HepG2 (cell line): ENCODE data around the gene HOXA11. TPM values are rescaled to one million over a fixed set of nuclear protein-coding genes. Genes with fewer than 3 reads are reported as not detected.

Experiments used
- DMAP1 ChIP-seq: IDR thresholded peaks from 2 replicates; pipeline ENCODE4 v1.6.1; 2016
- MAF1 ChIP-seq: sonication (generic); formaldehyde crosslinking; IDR thresholded peaks from 2 replicates; pipeline ENCODE4 v1.5.0; 2020; ENCODE audit warnings: missing genetic modification reagents, borderline replicate concordance
- MEIS1 ChIP-seq: sonication (generic); formaldehyde crosslinking; IDR thresholded peaks from 2 replicates; pipeline ENCODE4 v1.9.0; 2021; ENCODE audit warnings: mild to moderate bottlenecking, missing genetic modification reagents, moderate library complexity, borderline replicate concordance
- SALL1 ChIP-seq: sonication (generic); formaldehyde crosslinking; IDR thresholded peaks from 2 replicates; pipeline ENCODE4 v1.8.0; 2022; ENCODE audit warnings: mild to moderate bottlenecking, missing genetic modification reagents
- ZMYM2 ChIP-seq: sonication (generic); formaldehyde crosslinking; IDR thresholded peaks from 2 replicates; pipeline ENCODE4 v1.8.0; 2022; ENCODE audit warnings: mild to moderate bottlenecking, missing genetic modification reagents
- ZNF136 ChIP-seq: sonication (generic); formaldehyde crosslinking; IDR thresholded peaks from 2 replicates; pipeline ENCODE4 v1.8.1; 2022; ENCODE audit warnings: low read depth, mild to moderate bottlenecking, moderate library complexity, missing genetic modification reagents
- ZNF17 ChIP-seq: sonication (generic); formaldehyde crosslinking; IDR thresholded peaks from 2 replicates; pipeline ENCODE4 v1.5.0; 2020; ENCODE audit warnings: mild to moderate bottlenecking, missing genetic modification reagents
- ZNF331 ChIP-seq: sonication (generic); formaldehyde crosslinking; IDR thresholded peaks from 2 replicates; pipeline ENCODE4 v1.4.0; 2020; ENCODE audit warnings: missing genetic modification reagents
- ZNF678 ChIP-seq: sonication (generic); formaldehyde crosslinking; IDR thresholded peaks from 2 replicates; pipeline ENCODE4 v1.4.0; 2020; ENCODE audit warnings: mild to moderate bottlenecking, missing genetic modification reagents
- ZNF790 ChIP-seq: sonication (generic); formaldehyde crosslinking; IDR thresholded peaks from 2 replicates; pipeline ENCODE4 v1.8.0; 2022; ENCODE audit warnings: missing genetic modification reagents, mild to moderate bottlenecking, borderline replicate concordance
- polyA plus RNA-seq, 8 experiments: library from polyadenylated mRNA; depleted of rRNA in 3 of 8; stranded (reverse) in 7 of 8; unstranded in 1 of 8; fragments of >200 nt; fragmentation: Illumina TruSeq in 4 of 8; extraction: Trizol in 4 of 8; gene quantifications; 2 replicates each; pipeline versions ENCODE4 v1.2.1 to v1.2.3, GENCODE V29; 2011 to 2016; ENCODE audit warnings: low read depth in 4 of 8, missing spikeins in 1 of 8, mixed read lengths in 1 of 8; ENCODE audit not compliant: insufficient read depth in 1 of 8
- total RNA-seq, 5 experiments: library from RNA; depleted of rRNA; stranded (reverse); fragments of >200 nt; fragmentation: Illumina TruSeq; extraction: Trizol; gene quantifications; 2 replicates each; pipeline ENCODE4 v1.2.3, GENCODE V29; 2016; ENCODE audit warnings: low read depth in 1 of 5
- TF ChIP-seq, protein P1 (sequence below), 2 experiments: sonication (generic) in 1 of 2; formaldehyde crosslinking in 1 of 2; IDR thresholded peaks; 2 replicates each; pipeline versions ENCODE4 v1.5.1 to v1.6.1; 2011 to 2020; ENCODE audit warnings: borderline replicate concordance in 1 of 2, low read depth in 1 of 2, low read length in 1 of 2, mild to moderate bottlenecking in 1 of 2, missing genetic modification reagents in 1 of 2, moderate library complexity in 1 of 2
- TF ChIP-seq, protein P2 (sequence below): sonication (generic); formaldehyde crosslinking; IDR thresholded peaks from 2 replicates; pipeline ENCODE4 v1.5.0; 2020; ENCODE audit warnings: missing genetic modification reagents
- TF ChIP-seq, protein P3 (sequence below): sonication (generic); formaldehyde crosslinking; IDR thresholded peaks from 2 replicates; pipeline ENCODE4 v1.4.0; 2020; ENCODE audit warnings: missing genetic modification reagents
- TF ChIP-seq, protein P4 (sequence below): sonication (generic); formaldehyde crosslinking; IDR thresholded peaks from 2 replicates; pipeline ENCODE4 v1.4.0; 2020; ENCODE audit warnings: missing genetic modification reagents, borderline replicate concordance

HOXA11 gene
- total and polyA plus RNA-seq, 2 of the 13 experiments (the other 11 are each of a cell fraction or from before 2014, with no cell fraction given), result not detected

DNA sequence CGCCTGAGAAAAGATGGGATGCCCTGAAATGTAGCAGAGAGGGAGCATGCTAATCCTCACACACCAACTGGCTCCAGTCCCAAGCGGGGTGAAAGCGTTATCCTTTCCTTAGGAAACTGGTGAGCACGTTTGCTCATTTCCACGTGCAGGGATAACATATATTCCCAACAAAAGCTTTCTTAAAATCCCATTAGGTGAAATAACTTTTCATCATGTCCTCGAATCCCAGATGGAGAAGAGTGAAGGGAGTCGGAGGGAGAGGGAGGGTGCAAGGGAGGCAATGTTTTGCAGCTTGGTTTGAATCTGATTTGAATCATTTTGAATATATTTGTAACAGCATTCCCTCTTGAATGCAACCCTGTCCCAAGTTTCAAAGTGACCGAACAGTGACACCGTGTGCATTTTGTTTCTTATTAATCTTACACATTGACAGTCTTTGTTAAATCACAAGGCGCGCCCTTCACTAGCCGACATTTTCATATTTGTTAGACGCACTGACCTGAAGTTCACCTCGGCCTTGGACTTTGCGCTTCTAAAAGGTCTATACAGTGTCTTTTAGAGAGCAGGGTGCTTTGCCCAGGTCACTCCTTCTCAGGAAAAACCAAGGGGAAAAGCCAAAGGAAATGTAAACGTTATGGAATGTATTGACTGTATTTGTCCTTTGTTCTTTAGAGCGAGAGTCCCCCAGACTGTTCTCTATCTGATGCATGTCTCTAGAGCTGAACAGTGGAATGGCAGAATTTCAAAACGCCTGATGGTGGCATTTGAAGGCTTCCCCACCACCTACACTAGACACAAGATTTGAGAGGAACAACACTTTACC lies 51.4 kb downstream of the HOXA11 start (continued):
- TF ChIP-seq, protein P1, sequence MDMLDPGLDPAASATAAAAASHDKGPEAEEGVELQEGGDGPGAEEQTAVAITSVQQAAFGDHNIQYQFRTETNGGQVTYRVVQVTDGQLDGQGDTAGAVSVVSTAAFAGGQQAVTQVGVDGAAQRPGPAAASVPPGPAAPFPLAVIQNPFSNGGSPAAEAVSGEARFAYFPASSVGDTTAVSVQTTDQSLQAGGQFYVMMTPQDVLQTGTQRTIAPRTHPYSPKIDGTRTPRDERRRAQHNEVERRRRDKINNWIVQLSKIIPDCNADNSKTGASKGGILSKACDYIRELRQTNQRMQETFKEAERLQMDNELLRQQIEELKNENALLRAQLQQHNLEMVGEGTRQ (IDR thresholded peaks at IDR 0.05; ENCODE audit: low read depth, low read length), result no peak
- TF ChIP-seq, protein P1 (CRISPR knock-in tag; IDR thresholded peaks at IDR 0.05; ENCODE audit: borderline replicate concordance), result no peak
- no peak for TF ChIP-seq MEIS1 (CRISPR knock-in tag)
- no peak for TF ChIP-seq MAF1 (CRISPR knock-in tag)
- TF ChIP-seq DMAP1 (CRISPR knock-in tag), result peak; percentile 52; the same call in 1 of the 2 replicates
- TF ChIP-seq, protein P2, sequence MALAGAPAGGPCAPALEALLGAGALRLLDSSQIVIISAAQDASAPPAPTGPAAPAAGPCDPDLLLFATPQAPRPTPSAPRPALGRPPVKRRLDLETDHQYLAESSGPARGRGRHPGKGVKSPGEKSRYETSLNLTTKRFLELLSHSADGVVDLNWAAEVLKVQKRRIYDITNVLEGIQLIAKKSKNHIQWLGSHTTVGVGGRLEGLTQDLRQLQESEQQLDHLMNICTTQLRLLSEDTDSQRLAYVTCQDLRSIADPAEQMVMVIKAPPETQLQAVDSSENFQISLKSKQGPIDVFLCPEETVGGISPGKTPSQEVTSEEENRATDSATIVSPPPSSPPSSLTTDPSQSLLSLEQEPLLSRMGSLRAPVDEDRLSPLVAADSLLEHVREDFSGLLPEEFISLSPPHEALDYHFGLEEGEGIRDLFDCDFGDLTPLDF (CRISPR knock-in tag), result no peak
- no peak for TF ChIP-seq ZNF678
- TF ChIP-seq ZNF17 (CRISPR knock-in tag), result no peak
- TF ChIP-seq ZMYM2 (CRISPR knock-in tag), result no peak
- no peak for TF ChIP-seq ZNF790 (CRISPR knock-in tag)
- TF ChIP-seq, protein P3, sequence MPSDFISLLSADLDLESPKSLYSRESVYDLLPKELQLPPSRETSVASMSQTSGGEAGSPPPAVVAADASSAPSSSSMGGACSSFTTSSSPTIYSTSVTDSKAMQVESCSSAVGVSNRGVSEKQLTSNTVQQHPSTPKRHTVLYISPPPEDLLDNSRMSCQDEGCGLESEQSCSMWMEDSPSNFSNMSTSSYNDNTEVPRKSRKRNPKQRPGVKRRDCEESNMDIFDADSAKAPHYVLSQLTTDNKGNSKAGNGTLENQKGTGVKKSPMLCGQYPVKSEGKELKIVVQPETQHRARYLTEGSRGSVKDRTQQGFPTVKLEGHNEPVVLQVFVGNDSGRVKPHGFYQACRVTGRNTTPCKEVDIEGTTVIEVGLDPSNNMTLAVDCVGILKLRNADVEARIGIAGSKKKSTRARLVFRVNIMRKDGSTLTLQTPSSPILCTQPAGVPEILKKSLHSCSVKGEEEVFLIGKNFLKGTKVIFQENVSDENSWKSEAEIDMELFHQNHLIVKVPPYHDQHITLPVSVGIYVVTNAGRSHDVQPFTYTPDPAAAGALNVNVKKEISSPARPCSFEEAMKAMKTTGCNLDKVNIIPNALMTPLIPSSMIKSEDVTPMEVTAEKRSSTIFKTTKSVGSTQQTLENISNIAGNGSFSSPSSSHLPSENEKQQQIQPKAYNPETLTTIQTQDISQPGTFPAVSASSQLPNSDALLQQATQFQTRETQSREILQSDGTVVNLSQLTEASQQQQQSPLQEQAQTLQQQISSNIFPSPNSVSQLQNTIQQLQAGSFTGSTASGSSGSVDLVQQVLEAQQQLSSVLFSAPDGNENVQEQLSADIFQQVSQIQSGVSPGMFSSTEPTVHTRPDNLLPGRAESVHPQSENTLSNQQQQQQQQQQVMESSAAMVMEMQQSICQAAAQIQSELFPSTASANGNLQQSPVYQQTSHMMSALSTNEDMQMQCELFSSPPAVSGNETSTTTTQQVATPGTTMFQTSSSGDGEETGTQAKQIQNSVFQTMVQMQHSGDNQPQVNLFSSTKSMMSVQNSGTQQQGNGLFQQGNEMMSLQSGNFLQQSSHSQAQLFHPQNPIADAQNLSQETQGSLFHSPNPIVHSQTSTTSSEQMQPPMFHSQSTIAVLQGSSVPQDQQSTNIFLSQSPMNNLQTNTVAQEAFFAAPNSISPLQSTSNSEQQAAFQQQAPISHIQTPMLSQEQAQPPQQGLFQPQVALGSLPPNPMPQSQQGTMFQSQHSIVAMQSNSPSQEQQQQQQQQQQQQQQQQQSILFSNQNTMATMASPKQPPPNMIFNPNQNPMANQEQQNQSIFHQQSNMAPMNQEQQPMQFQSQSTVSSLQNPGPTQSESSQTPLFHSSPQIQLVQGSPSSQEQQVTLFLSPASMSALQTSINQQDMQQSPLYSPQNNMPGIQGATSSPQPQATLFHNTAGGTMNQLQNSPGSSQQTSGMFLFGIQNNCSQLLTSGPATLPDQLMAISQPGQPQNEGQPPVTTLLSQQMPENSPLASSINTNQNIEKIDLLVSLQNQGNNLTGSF (CRISPR knock-in tag), result no peak
- TF ChIP-seq ZNF331 (CRISPR knock-in tag), result no peak
- peak; percentile 81 for TF ChIP-seq SALL1 (CRISPR knock-in tag)
- TF ChIP-seq, protein P4, sequence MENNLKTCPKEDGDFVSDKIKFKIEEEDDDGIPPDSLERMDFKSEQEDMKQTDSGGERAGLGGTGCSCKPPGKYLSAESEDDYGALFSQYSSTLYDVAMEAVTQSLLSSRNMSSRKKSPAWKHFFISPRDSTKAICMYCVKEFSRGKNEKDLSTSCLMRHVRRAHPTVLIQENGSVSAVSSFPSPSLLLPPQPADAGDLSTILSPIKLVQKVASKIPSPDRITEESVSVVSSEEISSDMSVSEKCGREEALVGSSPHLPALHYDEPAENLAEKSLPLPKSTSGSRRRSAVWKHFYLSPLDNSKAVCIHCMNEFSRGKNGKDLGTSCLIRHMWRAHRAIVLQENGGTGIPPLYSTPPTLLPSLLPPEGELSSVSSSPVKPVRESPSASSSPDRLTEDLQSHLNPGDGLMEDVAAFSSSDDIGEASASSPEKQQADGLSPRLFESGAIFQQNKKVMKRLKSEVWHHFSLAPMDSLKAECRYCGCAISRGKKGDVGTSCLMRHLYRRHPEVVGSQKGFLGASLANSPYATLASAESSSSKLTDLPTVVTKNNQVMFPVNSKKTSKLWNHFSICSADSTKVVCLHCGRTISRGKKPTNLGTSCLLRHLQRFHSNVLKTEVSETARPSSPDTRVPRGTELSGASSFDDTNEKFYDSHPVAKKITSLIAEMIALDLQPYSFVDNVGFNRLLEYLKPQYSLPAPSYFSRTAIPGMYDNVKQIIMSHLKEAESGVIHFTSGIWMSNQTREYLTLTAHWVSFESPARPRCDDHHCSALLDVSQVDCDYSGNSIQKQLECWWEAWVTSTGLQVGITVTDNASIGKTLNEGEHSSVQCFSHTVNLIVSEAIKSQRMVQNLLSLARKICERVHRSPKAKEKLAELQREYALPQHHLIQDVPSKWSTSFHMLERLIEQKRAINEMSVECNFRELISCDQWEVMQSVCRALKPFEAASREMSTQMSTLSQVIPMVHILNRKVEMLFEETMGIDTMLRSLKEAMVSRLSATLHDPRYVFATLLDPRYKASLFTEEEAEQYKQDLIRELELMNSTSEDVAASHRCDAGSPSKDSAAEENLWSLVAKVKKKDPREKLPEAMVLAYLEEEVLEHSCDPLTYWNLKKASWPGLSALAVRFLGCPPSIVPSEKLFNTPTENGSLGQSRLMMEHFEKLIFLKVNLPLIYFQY (CRISPR knock-in tag), result no peak
- no peak for TF ChIP-seq ZNF136
